Activated CD4-positive, alpha-beta T cell treated with anti-CD3 and anti-CD28 coated beads, Interleukin-10, Interleukin-2, amounts not matched to agents 100 ng/mL and 50 ng/mL, durations not matched to agents 16 hours and 8 hours (primary cell): ENCODE results near the gene TCF7.

ENCODE experiments used
- DNase-seq: peaks from one replicate; pipeline ENCODE4 v3.0.0-alpha.2; 2020

Gene TCF7

GRCh38 chr5:134184155-134185135 is 70.0 kb downstream of the TCF7 start:
- DNase-seq = peak; percentile 85

- no peak for DNase-seq
Measured at GRCh38 chr5:134188092-134188491, 73.6 kb downstream of the TCF7 start.

- DNase-seq = no peak
Measured at GRCh38 chr5:134189031-134189430, 74.5 kb downstream of the TCF7 start.

- DNase-seq = no peak
Measured at GRCh38 chr5:134195666-134196065, 81.2 kb downstream of the TCF7 start.
